GM08714 (cell line): ENCODE measurements around the gene TRDMT1.

ENCODE experiments used
- H3K4me3 ChIP-seq: fragments of 200-500 bp; sonication (Bioruptor generic); 2 replicates; pipeline ENCODE4 v1.5.1; 2014; ENCODE audit warnings: mild to moderate bottlenecking, low read length, inconsistent platforms
- ZNF274 ChIP-seq: IDR thresholded peaks from 2 replicates; pipeline ENCODE4 v1.6.1; 2012; ENCODE audit warnings: mild to moderate bottlenecking, low read depth, low read length

Gene TRDMT1

DNA sequence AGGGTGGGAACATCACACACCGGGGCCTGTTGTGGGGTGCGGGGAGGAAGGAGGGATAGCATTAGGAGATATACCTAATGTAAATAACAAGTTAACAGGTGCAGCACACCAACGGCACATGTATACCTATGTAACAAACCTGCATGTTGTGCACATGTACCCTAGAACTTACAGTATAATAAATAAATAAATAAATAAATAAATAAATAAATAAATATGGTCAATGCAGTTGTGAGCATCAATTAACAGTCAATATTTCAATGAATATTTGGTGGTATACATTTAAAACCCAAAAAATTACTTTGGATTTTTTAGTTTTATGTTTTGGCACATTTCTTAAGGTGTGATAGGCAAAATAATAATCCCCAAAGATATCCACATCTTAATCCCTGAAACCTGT lies 15.6 kb downstream of the TRDMT1 start:
- no peak for TF ChIP-seq ZNF274
- H3K4me3 ChIP-seq = no peak overlapping the region

DNA sequence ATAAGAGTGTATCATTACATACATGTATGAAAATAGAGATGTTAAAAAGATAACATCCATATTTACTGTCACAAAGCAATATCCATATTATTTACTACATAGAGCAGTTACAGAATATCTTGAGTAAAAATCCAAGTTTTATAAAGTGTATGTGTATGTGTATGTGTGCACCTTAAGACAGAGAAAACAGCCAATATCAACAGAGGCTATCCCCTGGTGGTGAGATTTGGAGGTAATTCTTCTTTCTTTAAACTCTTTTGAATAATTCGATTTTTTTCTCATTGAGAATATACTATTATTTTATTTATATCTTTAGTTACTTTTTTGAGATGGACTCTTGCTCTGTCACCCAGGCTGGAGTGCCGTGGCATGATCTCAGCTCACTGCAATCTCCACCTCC lies 18.4 kb downstream of the TRDMT1 start:
- TF ChIP-seq ZNF274 = no peak
- H3K4me3 ChIP-seq = no peak overlapping the region

DNA sequence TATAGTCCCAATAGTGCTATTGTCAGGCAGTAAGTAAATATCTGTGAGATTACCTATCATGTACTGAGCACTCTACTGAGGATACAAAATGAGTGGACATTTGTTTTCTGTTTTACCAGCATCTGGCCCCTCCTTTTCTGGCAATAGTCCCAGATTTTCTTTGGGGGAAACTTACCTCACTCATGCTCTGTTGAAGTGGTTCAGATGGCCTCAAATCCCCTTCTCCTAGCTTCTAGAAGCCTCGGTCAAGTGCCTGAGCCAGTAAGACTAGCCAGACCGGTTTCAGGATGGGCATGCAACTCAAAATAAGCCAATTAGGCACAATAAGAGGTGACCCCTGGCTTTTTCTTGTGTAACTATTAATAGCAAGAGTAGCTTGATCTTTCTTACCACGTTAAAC lies 19.7 kb downstream of the TRDMT1 start:
- no peak for TF ChIP-seq ZNF274
- no peak overlapping the region for H3K4me3 ChIP-seq

DNA sequence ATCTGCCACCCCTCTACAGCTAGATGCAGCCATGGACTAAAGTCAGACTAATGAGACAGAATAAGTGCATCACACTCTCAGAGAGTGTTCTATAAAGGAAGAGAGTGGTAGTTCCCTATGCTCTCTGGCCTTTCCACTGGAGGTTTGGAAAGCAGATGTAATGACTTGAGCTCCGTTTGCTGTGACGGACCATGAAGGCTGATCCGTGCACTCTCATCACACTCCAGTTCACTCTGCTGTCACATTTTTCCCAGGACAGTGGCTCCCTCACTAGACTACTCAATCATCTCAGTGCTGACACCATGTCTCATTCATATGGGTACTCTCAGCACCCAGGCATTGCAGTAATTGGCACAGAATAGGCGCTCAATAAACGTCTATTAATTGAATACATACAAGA lies 20.4 kb downstream of the TRDMT1 start:
- no peak for TF ChIP-seq ZNF274
- H3K4me3 ChIP-seq = no peak overlapping the region

DNA sequence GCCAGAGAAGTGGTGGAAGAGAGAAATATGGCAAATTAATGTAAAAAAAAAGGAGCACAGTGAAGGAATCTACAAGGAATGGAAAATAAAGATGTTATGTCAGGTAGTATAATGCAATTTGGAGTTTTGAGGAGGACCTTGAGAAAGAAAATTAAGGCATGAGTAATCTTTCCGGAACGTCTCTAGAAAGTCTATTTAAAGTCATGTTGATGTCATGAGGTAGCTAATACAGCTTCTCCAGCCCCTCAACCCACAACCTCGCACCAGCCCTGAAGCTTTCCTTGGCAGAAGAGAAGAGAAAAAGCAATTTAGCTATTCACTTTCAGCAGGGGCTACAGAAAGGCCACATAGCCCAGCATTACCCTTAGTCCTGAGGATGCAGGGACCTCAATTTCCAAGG lies 22.5 kb downstream of the TRDMT1 start:
- no peak for TF ChIP-seq ZNF274
- H3K4me3 ChIP-seq = no peak overlapping the region

DNA sequence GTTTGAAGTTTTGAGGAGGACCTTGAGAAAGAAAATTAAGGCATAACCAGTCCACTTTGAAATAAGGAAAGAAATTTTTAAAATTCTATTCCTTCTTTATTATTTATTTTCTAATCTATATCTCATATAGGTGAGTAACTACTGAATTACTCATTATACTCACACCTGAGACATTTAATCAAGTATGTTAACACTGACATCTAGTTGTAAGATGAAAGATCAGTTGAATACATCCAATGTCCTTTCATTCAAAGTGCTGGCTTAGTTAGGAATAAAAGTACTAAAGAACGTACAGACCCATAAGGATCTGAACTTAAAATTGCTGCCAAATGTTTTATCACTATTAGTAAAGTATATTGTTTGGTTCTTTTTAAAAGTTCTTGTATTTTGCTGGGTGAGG lies 23.5 kb downstream of the TRDMT1 start:
- TF ChIP-seq ZNF274 = no peak

DNA sequence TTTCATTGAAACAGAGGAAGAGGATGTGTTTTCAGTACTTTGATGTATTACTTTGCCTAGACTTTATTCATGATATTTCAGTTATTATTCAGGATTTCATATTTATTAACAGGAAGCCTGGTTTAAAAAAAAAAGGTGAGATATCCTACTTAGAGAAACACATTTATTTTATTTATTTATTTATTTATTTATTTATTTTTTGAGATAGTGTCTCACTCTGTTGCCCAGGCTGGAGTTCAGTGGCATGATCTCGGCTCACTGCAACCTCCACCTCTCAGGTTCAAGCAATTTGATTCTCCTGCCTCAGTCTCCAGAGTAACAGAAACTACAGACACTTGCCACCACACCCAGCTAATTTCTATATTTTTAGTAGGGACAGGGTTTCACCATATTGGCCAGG lies 24.5 kb downstream of the TRDMT1 start:
- no peak for TF ChIP-seq ZNF274

More for the DNA sequence above, 23.5 kb downstream of the TRDMT1 start:
- no peak overlapping the region for H3K4me3 ChIP-seq

DNA sequence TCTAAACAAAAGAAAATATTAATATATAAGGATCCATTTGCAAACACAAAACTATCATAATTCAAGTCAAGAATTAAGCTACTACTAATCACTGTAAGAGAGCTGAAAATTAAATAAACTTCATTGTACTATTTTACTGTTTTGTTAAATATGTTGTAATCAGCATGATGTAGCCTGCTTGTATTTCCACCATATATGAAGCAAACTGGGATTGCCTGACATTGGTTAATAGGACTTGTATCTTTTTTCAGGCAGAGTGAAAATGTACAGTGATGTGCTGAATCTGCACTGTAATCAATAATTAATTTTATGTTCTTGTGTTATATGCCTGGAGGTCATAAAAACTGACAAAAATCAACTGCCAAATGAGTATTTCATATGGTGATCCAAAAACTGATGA lies 25.4 kb downstream of the TRDMT1 start:
- TF ChIP-seq ZNF274 = no peak
- H3K4me3 ChIP-seq = no peak overlapping the region

More for the DNA sequence above, 24.5 kb downstream of the TRDMT1 start:
- no peak overlapping the region for H3K4me3 ChIP-seq

DNA sequence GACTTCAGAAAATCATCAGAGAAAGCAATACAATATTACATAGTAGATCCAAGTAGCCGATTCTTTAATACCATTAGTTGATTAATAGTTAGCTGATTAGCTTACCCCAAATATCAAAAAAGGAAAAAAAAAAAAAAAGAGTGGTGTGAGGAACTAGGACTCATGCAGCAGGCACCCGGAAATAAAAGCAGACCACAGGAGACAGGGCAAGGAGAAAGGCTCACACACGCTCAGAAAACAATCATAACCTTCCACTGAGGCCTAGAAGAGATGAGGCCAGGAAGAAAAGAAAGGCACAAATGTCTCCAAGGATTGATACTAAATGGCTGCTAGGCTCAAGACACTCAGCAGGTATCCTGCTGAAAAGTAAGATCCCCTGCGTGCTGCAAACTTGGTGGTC lies 25.9 kb downstream of the TRDMT1 start:
- no peak overlapping the region for H3K4me3 ChIP-seq
- no peak for TF ChIP-seq ZNF274

DNA sequence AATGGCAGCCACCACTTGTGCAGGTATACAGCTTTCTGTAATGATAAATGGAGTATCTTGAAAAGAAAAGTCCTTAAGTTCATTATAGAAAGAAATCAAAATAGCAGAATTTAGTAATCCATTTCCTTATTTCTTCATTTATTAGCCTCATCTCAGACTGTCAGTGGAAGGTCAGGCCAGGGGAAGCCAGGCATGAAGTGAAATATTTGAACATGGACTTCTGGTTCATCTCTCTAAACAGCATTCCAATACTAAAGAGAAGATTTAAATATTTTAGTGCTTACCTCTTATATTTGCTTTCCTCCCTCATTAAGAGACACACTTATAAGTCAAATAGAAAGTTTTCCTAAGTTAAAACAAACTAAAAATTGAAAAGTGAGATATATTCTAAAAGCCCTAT lies 26.8 kb downstream of the TRDMT1 start:
- no peak for TF ChIP-seq ZNF274
- no peak overlapping the region for H3K4me3 ChIP-seq

DNA sequence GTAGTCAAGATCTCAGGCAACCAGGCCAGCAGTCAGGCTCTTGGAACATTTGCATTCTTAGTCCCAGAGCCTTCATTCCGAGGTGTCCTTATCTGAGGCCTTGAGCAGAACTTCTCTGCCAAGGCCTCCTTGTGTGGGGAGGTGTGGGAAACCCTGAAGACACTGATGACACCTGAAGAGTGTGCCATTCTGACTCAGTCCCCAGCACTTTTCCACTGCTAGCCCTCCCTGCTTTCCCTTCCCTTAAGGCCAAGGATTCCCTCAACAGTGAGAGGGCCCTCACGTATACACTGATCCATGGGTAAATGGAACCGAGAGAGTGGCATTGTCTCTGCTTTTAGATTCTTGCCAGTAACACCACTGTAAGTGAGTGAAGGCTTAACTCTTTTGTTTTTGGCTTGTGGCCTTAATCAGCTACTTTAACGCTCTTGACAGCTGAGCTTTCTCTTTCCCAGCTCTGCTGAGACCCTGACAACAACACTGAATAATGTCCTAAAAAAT lies 30.3 kb downstream of the TRDMT1 start:
- H3K4me3 ChIP-seq = no peak overlapping the region
- no peak for TF ChIP-seq ZNF274

DNA sequence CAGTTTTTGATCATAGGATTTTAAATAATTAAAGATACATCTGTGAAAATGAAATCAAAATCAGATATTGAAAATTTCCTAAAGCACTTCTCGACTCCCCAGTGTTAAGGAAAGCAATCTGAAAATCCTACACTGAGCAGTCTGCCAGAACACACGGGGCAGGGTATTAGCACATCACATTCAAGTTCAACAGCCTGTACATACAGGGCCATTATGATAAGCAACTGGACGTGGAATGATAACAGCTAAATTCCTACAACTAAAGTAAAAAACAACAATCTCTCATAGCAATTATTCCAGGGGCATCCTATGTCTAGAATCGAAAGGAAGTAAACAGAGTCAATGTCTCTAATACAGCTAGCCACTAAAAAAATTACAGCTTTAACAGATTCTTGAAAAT lies 31.7 kb downstream of the TRDMT1 start:
- H3K4me3 ChIP-seq = no peak overlapping the region
- TF ChIP-seq ZNF274 = no peak

DNA sequence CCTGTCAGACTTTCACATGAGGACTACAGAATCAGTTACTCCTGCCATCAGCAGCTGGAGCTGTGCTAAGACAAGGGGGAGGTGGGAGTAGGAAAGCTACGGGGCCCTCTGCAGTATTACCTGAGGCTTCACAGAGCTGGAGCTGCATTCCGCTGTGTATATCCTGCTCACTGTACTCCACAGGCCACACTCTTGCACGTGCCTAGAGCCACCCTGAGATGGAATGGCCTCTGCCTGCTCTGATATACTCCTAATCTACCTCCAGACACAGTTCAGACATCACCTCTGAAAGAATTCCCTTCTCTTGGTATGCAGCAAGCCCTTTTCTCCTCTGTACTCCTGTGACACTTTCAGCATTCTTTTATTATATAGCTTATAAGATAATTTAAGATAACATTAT lies 34.8 kb downstream of the TRDMT1 start:
- TF ChIP-seq ZNF274 = no peak
- H3K4me3 ChIP-seq = no peak overlapping the region

DNA sequence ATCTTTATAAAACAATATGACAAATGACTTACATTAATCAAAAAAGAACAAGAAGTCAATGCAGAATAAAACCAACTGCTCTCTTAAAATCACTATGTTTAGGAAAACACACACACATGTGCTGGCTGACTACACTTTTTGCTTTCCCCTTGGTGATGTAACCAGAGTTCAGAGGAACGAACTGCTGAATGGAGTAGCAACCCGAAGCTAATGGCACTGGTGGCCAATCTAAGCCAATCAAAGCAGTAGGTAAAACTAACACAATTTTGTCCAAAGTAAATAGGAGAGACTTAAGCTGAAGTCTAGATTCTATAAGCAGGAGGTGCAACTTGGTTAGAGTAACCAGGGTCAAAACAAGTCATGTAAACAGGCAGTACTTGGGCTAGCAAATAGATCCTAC lies 38.6 kb downstream of the TRDMT1 start:
- no peak for TF ChIP-seq ZNF274
- H3K4me3 ChIP-seq = no peak overlapping the region

DNA sequence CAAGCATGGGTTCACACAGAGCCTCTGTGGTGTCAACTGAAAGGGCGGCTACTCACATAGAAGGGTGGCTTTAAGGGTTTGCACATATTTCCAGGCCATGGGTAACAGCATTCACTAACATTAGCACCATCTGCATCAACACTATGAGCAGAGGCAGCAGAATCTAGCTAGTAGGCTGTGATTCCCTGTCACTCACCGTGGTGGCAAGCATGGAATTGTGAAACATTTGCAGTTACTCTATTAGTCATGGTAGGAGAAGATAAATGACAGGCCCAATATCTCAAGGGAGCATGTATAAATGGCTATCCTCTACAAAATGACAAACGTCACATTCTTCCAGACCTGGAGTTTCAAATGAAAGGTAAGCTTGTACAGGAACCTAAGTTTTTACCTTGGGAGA lies 39.7 kb downstream of the TRDMT1 start:
- no peak for TF ChIP-seq ZNF274
- H3K4me3 ChIP-seq = no peak overlapping the region

DNA sequence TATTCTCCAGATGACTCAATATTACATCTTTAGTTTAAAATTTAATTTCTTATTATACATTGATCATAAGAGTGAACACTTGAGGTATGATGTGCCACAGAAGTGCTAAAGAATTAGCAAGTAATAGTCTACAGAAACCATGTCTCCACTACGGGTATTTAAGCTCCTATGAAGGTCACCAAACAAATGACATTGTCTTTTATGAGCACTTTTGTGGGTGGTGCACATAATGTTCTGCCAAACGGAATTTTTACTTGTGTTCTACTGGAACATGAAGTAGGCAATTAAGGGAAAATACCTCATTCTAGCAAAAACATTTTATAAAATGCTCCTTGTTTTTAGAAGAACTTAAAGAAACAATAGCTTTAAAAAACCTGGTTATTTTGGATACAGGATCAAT lies 44.4 kb downstream of the TRDMT1 start:
- no peak overlapping the region for H3K4me3 ChIP-seq
- no peak for TF ChIP-seq ZNF274
